22Rv1 (cell line): Measurements from ENCODE around the gene FER.

ENCODE experiments used
- CTCF ChIP-seq: fragments of 450-650 bp; IDR thresholded peaks from 2 replicates; pipeline ENCODE4 v1.5.1; 2017; ENCODE audit warnings: mild to moderate bottlenecking
- ZFX ChIP-seq: fragments of 450-650 bp; IDR thresholded peaks from 2 replicates; pipeline ENCODE4 v1.6.1; 2017; ENCODE audit warnings: antibody characterized with exemption, borderline replicate concordance

GRCh38 chr5:108786806-108787483 lies 39.2 kb downstream of the FER start:
- TF ChIP-seq CTCF (no peak), ZFX (no peak)
